ENCODE results near the gene TDRD3.

The TDRD3 gene

GRCh38 chr13:60411983-60412382, 15.0 kb downstream of the TDRD3 start:
- no peak for TF ChIP-seq ZFX (IDR thresholded peaks at IDR 0.05; ENCODE audit: borderline replicate concordance)
- no peak for TF ChIP-seq CTCF (IDR thresholded peaks at IDR 0.05)
- no peak overlapping the region for H3K27ac ChIP-seq

- H3K27ac ChIP-seq, result no peak overlapping the region
- no peak for TF ChIP-seq ZFX (IDR thresholded peaks at IDR 0.05; ENCODE audit: borderline replicate concordance)
- no peak for TF ChIP-seq CTCF (IDR thresholded peaks at IDR 0.05)
Measured at GRCh38 chr13:60412909-60413616, 16.0 kb downstream of the TDRD3 start.

- TF ChIP-seq CTCF (IDR thresholded peaks at IDR 0.05) (no peak), ZFX (IDR thresholded peaks at IDR 0.05; ENCODE audit: borderline replicate concordance) (no peak)
- no peak overlapping the region for H3K27ac ChIP-seq
Measured at GRCh38 chr13:60414177-60414576, 17.2 kb downstream of the TDRD3 start.

- no peak for TF ChIP-seq CTCF (IDR thresholded peaks at IDR 0.05)
- no peak for TF ChIP-seq ZFX (IDR thresholded peaks at IDR 0.05; ENCODE audit: borderline replicate concordance)
- no peak overlapping the region for H3K27ac ChIP-seq
Measured at GRCh38 chr13:60417734-60418133, 20.7 kb downstream of the TDRD3 start.

- no peak for TF ChIP-seq CTCF (IDR thresholded peaks at IDR 0.05)
- no peak overlapping the region for H3K27ac ChIP-seq
Measured at GRCh38 chr13:60418954-60419353, 21.9 kb downstream of the TDRD3 start.

GRCh38 chr13:60425332-60425731, 28.3 kb downstream of the TDRD3 start:
- TF ChIP-seq ZFX (IDR thresholded peaks at IDR 0.05; ENCODE audit: borderline replicate concordance), result no peak
- TF ChIP-seq CTCF (IDR thresholded peaks at IDR 0.05), result no peak

GRCh38 chr13:60426075-60426474, 29.1 kb downstream of the TDRD3 start:
- TF ChIP-seq CTCF (IDR thresholded peaks at IDR 0.05), result no peak
- TF ChIP-seq ZFX (IDR thresholded peaks at IDR 0.05; ENCODE audit: borderline replicate concordance), result no peak
- H3K27ac ChIP-seq, result no peak overlapping the region

More at GRCh38 chr13:60425332-60425731, 28.3 kb downstream of the TDRD3 start:
- H3K27ac ChIP-seq, result no peak overlapping the region

Measured in 22Rv1 (cell line).